Upper lobe of right lung (tissue), 1 donor: ENCODE data around the gene HEXIM2. TPM values are rescaled to one million over a fixed set of nuclear protein-coding genes. Genes with fewer than 3 reads are reported as not detected.

Source experiments
- ATAC-seq: fragments of 200-7000 bp; cut with Tn5 transposase; one replicate; pipeline ENCODE4 v1.9.1; 2020; ENCODE audit warnings: mild to moderate bottlenecking, moderate library complexity
- DNase-seq: peaks from one replicate; pipeline ENCODE4 v3.0.0-alpha.2; 2020
- H3K27ac ChIP-seq: fragments of 200-600 bp; one replicate; pipeline ENCODE4 v1.8.0; 2022
- H3K27me3 ChIP-seq: fragments of 200-600 bp; one replicate; pipeline ENCODE4 v1.8.0; 2022; ENCODE audit warnings: mild to moderate bottlenecking
- H3K36me3 ChIP-seq: fragments of 200-600 bp; one replicate; pipeline ENCODE4 v1.8.0; 2022
- H3K4me1 ChIP-seq: fragments of 200-600 bp; one replicate; pipeline ENCODE4 v1.8.0; 2022
- H3K4me3 ChIP-seq: fragments of 200-600 bp; one replicate; pipeline ENCODE4 v1.8.0; 2022; ENCODE audit warnings: mild to moderate bottlenecking
- H3K9me3 ChIP-seq: fragments of 200-600 bp; one replicate; pipeline ENCODE4 v1.8.0; 2022
- intact Hi-C: fragments of 100-400 bp; cut with DNase I; formaldehyde crosslinking; loops from one replicate; pipeline ENCODE4 v1.11.0; 2022
- total RNA-seq: library from RNA; stranded (reverse); fragmentation: NEBNext Ultra II Directional; extraction: Animal tissue kit (Norgen Biotek cat#: 25700); gene quantifications from one replicate; pipeline ENCODE4 v1.2.1, GENCODE V29; 2021
- TF ChIP-seq, protein P1 (sequence below): fragments of 200-600 bp; IDR thresholded peaks from one replicate; pipeline ENCODE4 v1.8.0; 2022; ENCODE audit warnings: antibody characterized with exemption
- donor health status: DM: no; HTN: yes; CAD: no; lungs with severe emphysema.

The HEXIM2 gene
- total RNA-seq, 1 donor from 2014 or later = 5.7 TPM

DNA sequence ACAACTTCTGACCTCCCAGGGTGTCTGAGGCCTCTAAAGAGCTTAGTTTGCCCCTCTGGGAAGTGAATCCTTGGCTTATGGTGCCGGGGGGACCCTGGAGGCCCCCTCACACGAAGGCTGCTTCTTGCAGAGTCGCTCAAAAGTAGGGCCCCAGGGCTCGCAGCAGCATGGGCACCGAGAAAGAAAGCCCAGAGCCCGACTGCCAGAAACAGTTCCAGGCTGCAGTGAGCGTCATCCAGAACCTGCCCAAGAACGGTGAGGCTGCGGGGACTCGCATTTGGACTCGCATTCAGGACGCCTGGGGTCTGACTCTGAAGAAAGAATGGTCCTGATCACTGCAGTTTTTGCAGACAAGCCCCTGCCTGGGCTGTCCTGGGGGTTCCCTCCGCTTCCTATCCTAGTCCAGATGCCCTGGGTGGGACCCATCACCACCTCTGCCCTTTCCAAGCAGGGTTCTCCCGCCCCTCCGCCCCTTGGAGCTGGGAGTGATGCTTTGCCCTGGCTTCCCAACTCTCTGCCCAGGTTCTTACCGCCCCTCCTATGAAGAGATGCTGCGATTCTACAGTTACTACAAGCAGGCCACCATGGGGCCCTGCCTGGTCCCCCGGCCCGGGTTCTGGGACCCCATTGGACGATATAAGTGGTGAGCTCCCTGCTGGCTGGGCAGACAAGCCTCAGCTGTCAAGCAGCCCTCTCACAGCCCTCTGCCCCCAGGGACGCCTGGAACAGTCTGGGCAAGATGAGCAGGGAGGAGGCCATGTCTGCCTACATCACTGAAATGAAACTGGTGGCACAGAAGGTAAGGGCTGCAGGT, 25.5 kb upstream of the HEXIM2 start:
- peak; percentile 66 for DNase-seq
- Histone ChIP-seq H3K4me3 (peak overlapping the region; percentile 89), H3K27me3 (no peaks in the 10 kb centered on the region), H3K9me3 (no peaks in the 10 kb centered on the region), H3K27ac (peak overlapping the region; percentile 86), H3K36me3 (no peaks in the 10 kb centered on the region), H3K4me1 (peaks cover 18% of the 10 kb centered on the region)
- TF ChIP-seq, protein P1, sequence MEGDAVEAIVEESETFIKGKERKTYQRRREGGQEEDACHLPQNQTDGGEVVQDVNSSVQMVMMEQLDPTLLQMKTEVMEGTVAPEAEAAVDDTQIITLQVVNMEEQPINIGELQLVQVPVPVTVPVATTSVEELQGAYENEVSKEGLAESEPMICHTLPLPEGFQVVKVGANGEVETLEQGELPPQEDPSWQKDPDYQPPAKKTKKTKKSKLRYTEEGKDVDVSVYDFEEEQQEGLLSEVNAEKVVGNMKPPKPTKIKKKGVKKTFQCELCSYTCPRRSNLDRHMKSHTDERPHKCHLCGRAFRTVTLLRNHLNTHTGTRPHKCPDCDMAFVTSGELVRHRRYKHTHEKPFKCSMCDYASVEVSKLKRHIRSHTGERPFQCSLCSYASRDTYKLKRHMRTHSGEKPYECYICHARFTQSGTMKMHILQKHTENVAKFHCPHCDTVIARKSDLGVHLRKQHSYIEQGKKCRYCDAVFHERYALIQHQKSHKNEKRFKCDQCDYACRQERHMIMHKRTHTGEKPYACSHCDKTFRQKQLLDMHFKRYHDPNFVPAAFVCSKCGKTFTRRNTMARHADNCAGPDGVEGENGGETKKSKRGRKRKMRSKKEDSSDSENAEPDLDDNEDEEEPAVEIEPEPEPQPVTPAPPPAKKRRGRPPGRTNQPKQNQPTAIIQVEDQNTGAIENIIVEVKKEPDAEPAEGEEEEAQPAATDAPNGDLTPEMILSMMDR = no peak
- intact Hi-C loops = loop anchor here (5.0 kb wide), 1 partner anchor 61 kb away; no protein-coding TSS in a partner anchor
- no peak for ATAC-seq

DNA sequence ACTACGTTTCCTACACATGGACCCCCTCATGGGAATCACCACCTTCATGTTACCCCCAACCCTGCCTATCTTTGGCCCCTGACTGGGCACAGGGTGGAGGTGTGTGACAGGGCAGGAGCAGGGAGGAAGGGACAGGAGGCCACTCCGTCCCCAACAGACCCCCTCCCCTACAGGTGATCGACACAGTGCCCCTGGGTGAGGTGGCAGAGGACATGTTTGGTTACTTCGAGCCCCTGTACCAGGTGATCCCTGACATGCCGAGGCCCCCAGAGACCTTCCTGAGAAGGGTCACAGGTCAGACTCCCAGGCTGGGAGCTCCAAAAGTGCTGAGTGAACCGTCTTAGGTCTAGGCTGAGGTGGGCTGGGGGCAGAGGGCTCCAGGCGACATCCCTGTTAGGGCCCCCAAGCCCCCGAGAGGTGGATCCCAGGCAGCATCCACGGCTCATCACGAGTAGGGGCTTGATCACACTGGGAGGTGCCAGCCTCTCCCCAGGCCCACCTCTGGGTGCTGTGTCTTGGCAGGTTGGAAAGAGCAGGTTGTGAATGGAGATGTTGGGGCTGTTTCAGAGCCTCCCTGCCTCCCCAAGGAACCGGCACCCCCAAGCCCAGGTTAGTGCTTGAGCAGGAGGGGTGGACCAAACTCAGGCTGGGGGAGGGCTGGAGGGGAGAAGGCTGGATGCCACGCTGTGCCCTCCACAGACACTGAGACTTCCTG, 24.7 kb upstream of the HEXIM2 start:
- H3K27ac ChIP-seq = no peak overlapping the region
- peaks cover 9% of the 10 kb centered on the region for H3K4me1 ChIP-seq
- TF ChIP-seq, protein P1 = no peak
- no peaks in the 10 kb centered on the region for H3K9me3 ChIP-seq
- intact Hi-C loops = loop anchor here (5.0 kb wide), 1 partner anchor 60 kb away; no protein-coding TSS in a partner anchor
- no peaks in the 10 kb centered on the region for H3K27me3 ChIP-seq
- no peaks in the 10 kb centered on the region for H3K36me3 ChIP-seq
- ATAC-seq (no peak), DNase-seq (no peak)
- H3K4me3 ChIP-seq = no peak overlapping the region

DNA sequence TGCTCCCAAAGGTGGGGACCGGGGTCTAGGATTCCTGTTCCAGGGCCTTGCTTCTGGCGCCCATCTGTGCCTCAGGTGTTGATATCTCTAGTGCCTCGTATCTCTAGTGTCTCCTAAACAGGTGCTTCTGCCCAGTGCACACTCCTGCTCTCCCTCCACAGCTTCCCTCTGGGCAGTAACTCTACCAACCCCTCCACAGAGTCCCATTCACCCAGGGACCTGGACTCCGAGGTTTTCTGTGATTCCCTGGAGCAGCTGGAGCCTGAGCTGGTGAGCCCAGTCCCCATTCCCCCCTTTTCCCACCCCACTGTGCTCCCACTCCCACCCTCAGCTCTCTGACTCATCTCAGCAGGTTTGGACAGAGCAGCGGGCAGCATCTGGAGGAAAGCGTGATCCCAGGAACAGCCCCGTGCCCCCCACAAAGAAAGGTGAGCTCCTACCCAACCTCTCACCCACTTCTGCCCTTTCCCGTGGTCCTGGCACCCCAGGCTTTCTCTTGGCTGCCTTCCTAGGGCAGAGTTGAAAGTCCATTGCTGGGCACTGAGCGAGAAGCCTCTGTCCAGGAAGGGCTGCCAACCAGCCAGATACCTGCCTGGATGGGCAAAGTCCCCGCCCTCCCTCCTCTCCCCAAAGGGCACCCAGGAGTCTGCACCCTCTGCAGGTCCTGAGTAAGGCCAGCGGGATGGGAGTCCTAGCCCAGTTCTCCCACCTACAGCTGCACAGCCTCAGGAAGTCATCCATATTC, 23.9 kb upstream of the HEXIM2 start:
- no peak for DNase-seq
- H3K36me3 ChIP-seq = no peaks in the 10 kb centered on the region
- H3K4me1 ChIP-seq = peaks cover 9% of the 10 kb centered on the region
- TF ChIP-seq, protein P1 = no peak
- intact Hi-C loops = loop anchor here (5.0 kb wide), 1 partner anchor 60 kb away; no protein-coding TSS in a partner anchor
- no peak for ATAC-seq
- no peaks in the 10 kb centered on the region for H3K27me3 ChIP-seq
- no peaks in the 10 kb centered on the region for H3K9me3 ChIP-seq
- H3K27ac ChIP-seq = no peak overlapping the region
- H3K4me3 ChIP-seq = no peak overlapping the region

DNA sequence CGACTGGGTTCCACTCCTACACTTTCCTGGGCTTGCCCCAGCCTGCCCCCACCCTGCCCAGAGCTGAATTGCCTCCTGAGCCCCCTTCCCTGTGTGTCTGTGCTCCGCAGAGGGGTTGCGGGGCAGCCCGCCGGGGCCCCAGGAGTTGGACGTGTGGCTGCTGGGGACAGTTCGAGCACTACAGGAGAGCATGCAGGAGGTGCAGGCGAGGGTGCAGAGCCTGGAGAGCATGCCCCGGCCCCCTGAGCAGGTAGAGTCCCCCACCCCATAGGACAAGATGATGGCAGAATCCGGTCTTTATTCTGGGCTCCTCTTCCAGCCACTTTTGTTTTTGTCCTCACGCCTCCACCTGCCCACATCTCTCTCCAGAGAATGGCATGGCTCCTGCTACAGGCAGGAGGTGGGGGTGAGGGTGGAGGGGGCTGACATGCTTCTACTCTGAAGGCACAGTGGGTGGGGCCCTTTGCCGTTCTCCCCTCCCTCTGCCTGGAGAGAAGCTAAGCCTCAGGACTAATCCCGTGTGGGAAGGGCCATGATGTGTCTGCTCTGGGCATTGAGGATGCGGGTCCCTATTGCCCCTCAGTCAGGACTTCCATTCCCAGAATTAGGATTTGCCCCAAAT, 22.7 kb upstream of the HEXIM2 start:
- Histone ChIP-seq H3K36me3 (no peaks in the 10 kb centered on the region), H3K4me3 (no peak overlapping the region), H3K27me3 (no peaks in the 10 kb centered on the region), H3K27ac (no peak overlapping the region), H3K4me1 (peaks cover 18% of the 10 kb centered on the region), H3K9me3 (no peaks in the 10 kb centered on the region)
- DNase-seq (no peak), ATAC-seq (no peak)
- TF ChIP-seq, protein P1 = no peak
- intact Hi-C loops = loop anchor here (5.0 kb wide), 1 partner anchor 58 kb away; no protein-coding TSS in a partner anchor

DNA sequence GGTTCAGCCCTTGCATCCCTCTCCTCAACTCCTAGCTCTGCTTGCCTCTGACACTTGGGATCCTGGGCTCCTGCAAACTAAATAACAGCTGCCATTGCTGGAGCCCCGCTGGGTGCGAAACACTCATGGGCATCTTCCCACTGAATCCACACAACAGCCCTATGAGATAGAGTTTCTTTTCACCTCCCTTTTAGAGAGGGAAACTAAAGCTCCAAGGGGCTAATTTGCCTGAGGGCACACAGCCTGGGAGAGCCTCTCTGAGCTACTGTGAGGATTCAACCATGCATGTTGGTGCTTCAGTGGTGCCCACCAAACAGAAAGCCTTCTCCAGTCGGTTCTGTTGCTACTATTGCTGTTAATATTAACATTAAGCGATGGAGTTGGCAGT, 22.1 kb upstream of the HEXIM2 start:
- Histone ChIP-seq H3K9me3 (no peaks in the 10 kb centered on the region), H3K27ac (no peak overlapping the region), H3K4me3 (no peak overlapping the region), H3K4me1 (peaks cover 20% of the 10 kb centered on the region), H3K27me3 (no peaks in the 10 kb centered on the region), H3K36me3 (no peaks in the 10 kb centered on the region)
- intact Hi-C loops = loop anchor here (5.0 kb wide), 1 partner anchor 58 kb away; no protein-coding TSS in a partner anchor
- TF ChIP-seq, protein P1 = no peak
- no peak for ATAC-seq
- no peak for DNase-seq
